ENCODE data around the gene RAB14. TPM values are rescaled to one million over a fixed set of nuclear protein-coding genes. Genes with fewer than 3 reads are reported as not detected.

The RAB14 gene
- total and polyA plus RNA-seq, 2 donors (not counting 1 experiment from before 2014, with no cell fraction given) = 20.4 to 52.6 TPM

- peak overlapping the region; percentile 26 to 64 for H3K27ac ChIP-seq (ENCODE audit: low read length in 2 of 2)
- peak overlapping the region; percentile 62 for H3K4me3 Mint-ChIP-seq
- peak overlapping the region; percentile 51 for H3K4me2 ChIP-seq (replicated peaks; ENCODE audit: low read depth, low read length, poor library complexity, severe bottlenecking)
- H3K27me3 ChIP-seq (replicated peaks in 1 of 4; ENCODE audit: control extremely low read depth in 1 of 4, control insufficient read depth in 3 of 4, insufficient read depth in 4 of 4, low read length in 3 of 4) = no peaks in the 10 kb centered on the region
- TF ChIP-seq CTCF (IDR thresholded peaks at IDR 0.05) = no peak
- no peak for TF ChIP-seq EZH2 (IDR thresholded peaks at IDR 0.05; ENCODE audit: borderline replicate concordance, insufficient read depth, low read depth, low read length, poor library complexity, severe bottlenecking)
- no peak overlapping the region for H2AFZ ChIP-seq (ENCODE audit: insufficient read depth, low read depth, low read length, poor library complexity, severe bottlenecking)
- no peaks in the 10 kb centered on the region for H3K9me3 Mint-ChIP-seq (ENCODE audit: insufficient read depth)
- peaks cover 36 to 39% of the 10 kb centered on the region in 2 donors for H3K4me1 ChIP-seq (ENCODE audit: control insufficient read depth in 2 of 2, insufficient read depth in 2 of 2, low read length in 2 of 2)
- ChIA-PET CTCF (interaction anchor here (0.8 to 1.2 kb wide), 2 partner anchors 10 to 218 kb away, joined by 3 read pairs; no protein-coding TSS in a partner anchor), POLR2A (no interaction called here)
- intact Hi-C loops (cut with micrococcal nuclease) = loop anchor here (2.0 kb wide), 1 partner anchor 18 kb away; the partner anchor contains the start of gene RAB14
- no peaks in the 10 kb centered on the region for H3K9me3 ChIP-seq (ENCODE audit: control extremely low read depth in 1 of 3, control insufficient read depth in 2 of 3, insufficient read depth in 1 of 3, low read length in 2 of 3)
- H3K9ac ChIP-seq (ENCODE audit: low read length) = peak overlapping the region; percentile 18
- H4K20me1 ChIP-seq (ENCODE audit: control insufficient read depth, insufficient read depth, low read length, poor library complexity, severe bottlenecking) = peaks cover 5% of the 10 kb centered on the region
- no peak for ATAC-seq (ENCODE audit: low read depth)
- no peak overlapping the region for H3K4me3 ChIP-seq (ENCODE audit: control extremely low read depth in 1 of 5, extremely low read depth in 1 of 5, insufficient read depth in 1 of 5, low read depth in 2 of 5, low read length in 4 of 5)
- no peaks in the 10 kb centered on the region for H3K27me3 Mint-ChIP-seq
- peaks cover 46% of the 10 kb centered on the region for H3K4me1 Mint-ChIP-seq
- peaks cover 55% of the 10 kb centered on the region for H3K79me2 ChIP-seq (ENCODE audit: control insufficient read depth, insufficient read depth, low read length)
- peaks cover 0 to 61% of the 10 kb centered on the region in 2 experiments for H3K36me3 ChIP-seq (replicated peaks in 1 of 2; ENCODE audit: control extremely low read depth in 1 of 2, control insufficient read depth in 1 of 2, extremely low read depth in 1 of 2, insufficient read depth in 2 of 2, low read length in 1 of 2)
- H3K27ac Mint-ChIP-seq = peak overlapping the region; percentile 81
- DNase-seq = peak; percentile 37
Measured at GRCh38 chr9:121182989-121183388, 18.7 kb downstream of the RAB14 start.

GRCh38 chr9:121182101-121182836 is 19.4 kb downstream of the RAB14 start:
- Histone ChIP-seq H3K27me3 (replicated peaks in 1 of 4; ENCODE audit: control extremely low read depth in 1 of 4, control insufficient read depth in 3 of 4, insufficient read depth in 4 of 4, low read length in 3 of 4) (no peaks in the 10 kb centered on the region), H3K27ac (ENCODE audit: low read length in 2 of 2) (peak overlapping the region in 1 of 2 donors; percentile 70), H3K9ac (ENCODE audit: low read length) (no peak overlapping the region), H4K20me1 (ENCODE audit: control insufficient read depth, insufficient read depth, low read length, poor library complexity, severe bottlenecking) (peaks cover 5% of the 10 kb centered on the region), H3K4me2 (replicated peaks; ENCODE audit: low read depth, low read length, poor library complexity, severe bottlenecking) (peak overlapping the region; percentile 51), H2AFZ (ENCODE audit: insufficient read depth, low read depth, low read length, poor library complexity, severe bottlenecking) (no peak overlapping the region), H3K4me1 (ENCODE audit: control insufficient read depth in 2 of 2, insufficient read depth in 2 of 2, low read length in 2 of 2) (peaks cover 36 to 39% of the 10 kb centered on the region in 2 donors), H3K36me3 (replicated peaks in 1 of 2; ENCODE audit: control extremely low read depth in 1 of 2, control insufficient read depth in 1 of 2, extremely low read depth in 1 of 2, insufficient read depth in 2 of 2, low read length in 1 of 2) (peaks cover 0 to 65% of the 10 kb centered on the region in 2 experiments), H3K9me3 (ENCODE audit: control extremely low read depth in 1 of 3, control insufficient read depth in 2 of 3, insufficient read depth in 1 of 3, low read length in 2 of 3) (no peaks in the 10 kb centered on the region), H3K4me3 (ENCODE audit: control extremely low read depth in 1 of 5, extremely low read depth in 1 of 5, insufficient read depth in 1 of 5, low read depth in 2 of 5, low read length in 4 of 5) (no peak overlapping the region), H3K79me2 (ENCODE audit: control insufficient read depth, insufficient read depth, low read length) (peaks cover 48% of the 10 kb centered on the region)
- POLR2A ChIA-PET = interaction anchor here (1.7 kb wide), 1 partner anchor 25 kb away, joined by 5 read pairs; no protein-coding TSS in a partner anchor
- CTCF ChIA-PET = interaction anchor here (0.6 to 1.5 kb wide), 3 partner anchors 9 to 31 kb away, joined by 3 to 10 read pairs (median 4); no protein-coding TSS in a partner anchor
- no peak for DNase-seq
- peak overlapping the region; percentile 81 for H3K27ac Mint-ChIP-seq
- TF ChIP-seq CTCF (IDR thresholded peaks at IDR 0.05) = no peak
- no peak for TF ChIP-seq EZH2 (IDR thresholded peaks at IDR 0.05; ENCODE audit: borderline replicate concordance, insufficient read depth, low read depth, low read length, poor library complexity, severe bottlenecking)
- no peak overlapping the region for H3K4me3 Mint-ChIP-seq
- H3K9me3 Mint-ChIP-seq (ENCODE audit: insufficient read depth) = no peaks in the 10 kb centered on the region
- intact Hi-C loops (cut with micrococcal nuclease) = loop anchor here (2.0 kb wide), 1 partner anchor 19 kb away; the partner anchor contains the start of gene RAB14
- WGBS (ENCODE audit: insufficient coverage) = no CpG with 5 or more reads among the region's 3 CpGs
- H3K4me1 Mint-ChIP-seq = peaks cover 46% of the 10 kb centered on the region
- H3K27me3 Mint-ChIP-seq = no peaks in the 10 kb centered on the region
- no peak for ATAC-seq (ENCODE audit: low read depth)
